PFSK-1 (cell line): ENCODE data around the gene NKAIN4.

Source experiments
- FOXP2 ChIP-seq: optimal IDR thresholded peaks from 2 replicates; pipeline ENCODE3; 2011; ENCODE audit warnings: borderline replicate concordance, control low read depth, inconsistent platforms; ENCODE audit not compliant: insufficient read depth; ENCODE audit errors: extremely low read length, extremely low read depth
- POLR2AphosphoS5 ChIP-seq: IDR thresholded peaks from 2 replicates; pipeline ENCODE4 v1.6.1; 2012; ENCODE audit warnings: low read depth, mild to moderate bottlenecking, control low read depth, low read length, moderate library complexity
- SIN3A ChIP-seq: IDR thresholded peaks from 2 replicates; pipeline ENCODE4 v1.6.1; 2012; ENCODE audit warnings: mild to moderate bottlenecking, low read length, moderate library complexity, borderline replicate concordance; ENCODE audit not compliant: insufficient read depth
- TAF1 ChIP-seq: IDR thresholded peaks from 2 replicates; pipeline ENCODE4 v1.6.1; 2012; ENCODE audit warnings: low read length, control low read depth, borderline replicate concordance; ENCODE audit not compliant: insufficient read depth
- TF ChIP-seq, protein P1 (sequence below), 2 experiments: IDR thresholded peaks; 2 replicates each; pipeline versions ENCODE4 v1.6.1 to v1.8.0; 2011 to 2012; ENCODE audit warnings: low read depth in 2 of 2, low read length in 2 of 2, control low read depth in 1 of 2, inconsistent platforms in 1 of 2, mild to moderate bottlenecking in 1 of 2, moderate library complexity in 1 of 2; ENCODE audit not compliant: insufficient read depth in 1 of 2

NKAIN4 gene

DNA sequence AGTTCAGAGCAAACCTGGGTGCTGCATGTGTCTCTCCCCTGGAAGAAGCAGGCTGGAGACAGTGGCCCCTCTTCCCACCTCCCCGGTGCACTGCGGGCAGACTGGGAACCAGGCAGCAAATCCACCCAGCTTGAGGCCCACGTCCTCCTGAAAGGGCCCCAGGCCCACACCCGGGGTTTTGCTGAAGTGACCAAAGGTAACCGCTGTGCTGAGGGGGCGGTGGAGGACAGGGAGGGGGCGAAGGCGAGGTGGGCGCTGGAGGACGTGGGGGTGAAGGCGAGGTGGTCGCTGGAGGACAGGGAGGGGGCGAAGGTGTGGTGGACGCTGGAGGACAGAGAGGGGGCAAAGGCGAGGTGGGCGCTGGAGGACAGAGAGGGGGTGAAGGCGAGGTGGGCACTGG lies 20.3 kb downstream of the NKAIN4 start:
- no peak for TF ChIP-seq TAF1

DNA sequence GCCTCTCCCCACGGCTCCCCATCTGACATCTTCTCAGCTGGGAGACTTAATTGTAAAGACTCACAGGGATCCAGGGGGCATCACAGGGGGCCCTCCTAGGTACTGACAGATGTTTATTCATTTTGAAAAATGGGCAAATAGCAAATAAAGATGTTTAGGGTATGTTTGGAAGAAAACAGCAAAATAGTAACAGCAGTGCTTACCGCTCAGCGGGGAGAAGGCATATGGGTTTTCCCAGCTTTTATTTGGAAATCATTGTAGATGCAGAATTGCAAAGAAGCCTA lies 21.3 kb downstream of the NKAIN4 start:
- no peak for TF ChIP-seq TAF1
- no peak for TF ChIP-seq FOXP2
- no peak for TF ChIP-seq POLR2AphosphoS5
- TF ChIP-seq SIN3A, result no peak
- TF ChIP-seq, protein P1, sequence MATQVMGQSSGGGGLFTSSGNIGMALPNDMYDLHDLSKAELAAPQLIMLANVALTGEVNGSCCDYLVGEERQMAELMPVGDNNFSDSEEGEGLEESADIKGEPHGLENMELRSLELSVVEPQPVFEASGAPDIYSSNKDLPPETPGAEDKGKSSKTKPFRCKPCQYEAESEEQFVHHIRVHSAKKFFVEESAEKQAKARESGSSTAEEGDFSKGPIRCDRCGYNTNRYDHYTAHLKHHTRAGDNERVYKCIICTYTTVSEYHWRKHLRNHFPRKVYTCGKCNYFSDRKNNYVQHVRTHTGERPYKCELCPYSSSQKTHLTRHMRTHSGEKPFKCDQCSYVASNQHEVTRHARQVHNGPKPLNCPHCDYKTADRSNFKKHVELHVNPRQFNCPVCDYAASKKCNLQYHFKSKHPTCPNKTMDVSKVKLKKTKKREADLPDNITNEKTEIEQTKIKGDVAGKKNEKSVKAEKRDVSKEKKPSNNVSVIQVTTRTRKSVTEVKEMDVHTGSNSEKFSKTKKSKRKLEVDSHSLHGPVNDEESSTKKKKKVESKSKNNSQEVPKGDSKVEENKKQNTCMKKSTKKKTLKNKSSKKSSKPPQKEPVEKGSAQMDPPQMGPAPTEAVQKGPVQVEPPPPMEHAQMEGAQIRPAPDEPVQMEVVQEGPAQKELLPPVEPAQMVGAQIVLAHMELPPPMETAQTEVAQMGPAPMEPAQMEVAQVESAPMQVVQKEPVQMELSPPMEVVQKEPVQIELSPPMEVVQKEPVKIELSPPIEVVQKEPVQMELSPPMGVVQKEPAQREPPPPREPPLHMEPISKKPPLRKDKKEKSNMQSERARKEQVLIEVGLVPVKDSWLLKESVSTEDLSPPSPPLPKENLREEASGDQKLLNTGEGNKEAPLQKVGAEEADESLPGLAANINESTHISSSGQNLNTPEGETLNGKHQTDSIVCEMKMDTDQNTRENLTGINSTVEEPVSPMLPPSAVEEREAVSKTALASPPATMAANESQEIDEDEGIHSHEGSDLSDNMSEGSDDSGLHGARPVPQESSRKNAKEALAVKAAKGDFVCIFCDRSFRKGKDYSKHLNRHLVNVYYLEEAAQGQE (IDR thresholded peaks at IDR 0.05; ENCODE audit: insufficient read depth in 1 of 2, low read depth in 2 of 2, low read length in 2 of 2), result no peak

DNA sequence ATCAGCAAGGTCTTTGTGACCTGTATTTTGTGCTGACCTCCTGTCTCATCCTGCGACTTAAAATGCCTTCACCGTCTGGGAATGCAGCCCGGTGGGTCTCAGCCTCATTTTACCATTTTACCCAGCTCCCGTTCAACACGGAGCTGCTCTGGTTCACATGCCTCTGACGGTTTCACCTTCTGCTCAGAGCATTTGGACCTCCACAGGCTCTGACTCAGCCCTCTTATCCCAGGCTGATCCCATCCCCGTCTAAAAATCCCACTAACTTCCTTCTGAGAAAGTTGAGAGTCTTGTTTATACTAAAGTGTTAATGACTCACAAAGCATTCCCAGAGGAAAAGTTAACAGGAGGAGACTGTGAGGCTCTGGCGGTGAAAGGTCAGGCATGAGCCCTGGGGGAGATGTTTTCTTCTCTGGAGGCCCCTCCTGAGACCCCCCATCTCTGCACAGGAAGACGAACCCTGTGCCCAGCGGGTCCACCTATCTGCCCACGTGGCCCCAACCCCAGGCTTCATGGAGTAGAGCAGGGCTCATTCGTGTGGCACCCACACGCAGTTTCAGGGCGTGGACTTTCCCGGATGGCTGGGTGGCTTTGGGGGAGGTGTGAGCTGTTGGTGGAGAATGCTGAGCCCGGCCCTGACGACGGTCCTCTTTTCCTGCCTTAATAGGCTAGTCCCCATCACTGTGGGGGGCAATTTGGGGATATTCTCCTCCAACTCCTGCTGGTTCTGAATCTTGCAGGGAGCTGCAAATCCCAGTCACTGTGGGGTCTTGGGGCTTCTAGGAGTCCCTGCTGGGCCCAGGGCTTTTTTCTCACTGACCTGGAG lies 21.8 kb downstream of the NKAIN4 start:
- TF ChIP-seq, protein P1 (IDR thresholded peaks at IDR 0.05; ENCODE audit: insufficient read depth in 1 of 2, low read depth in 2 of 2, low read length in 2 of 2), result no peak
- TF ChIP-seq TAF1, result no peak
- TF ChIP-seq POLR2AphosphoS5, result no peak
- no peak for TF ChIP-seq FOXP2
- TF ChIP-seq SIN3A, result no peak

DNA sequence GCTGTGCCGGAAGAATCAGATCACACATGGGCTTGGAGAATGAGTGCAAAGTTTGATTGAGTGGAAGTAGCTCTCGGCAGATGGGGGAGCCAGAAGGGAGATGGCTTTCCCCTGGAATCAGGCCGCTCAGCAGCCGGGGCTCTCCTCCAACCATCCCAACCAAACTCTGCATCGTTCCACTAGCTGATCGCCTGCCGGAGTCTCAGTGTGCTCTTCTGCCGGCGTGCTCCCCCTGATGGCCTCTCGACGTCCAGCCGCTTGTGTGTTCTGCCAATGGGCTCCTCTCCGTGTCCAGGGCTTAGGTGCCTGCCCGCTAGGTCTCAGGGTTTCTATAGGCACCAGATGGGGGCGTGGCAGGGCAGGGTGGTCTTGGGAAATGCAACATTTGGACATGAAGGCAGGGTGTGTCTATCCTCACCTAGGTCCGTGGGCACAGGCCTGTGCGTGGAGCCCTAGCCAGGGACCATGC lies 23.4 kb downstream of the NKAIN4 start:
- TF ChIP-seq, protein P1 (IDR thresholded peaks at IDR 0.05; ENCODE audit: insufficient read depth in 1 of 2, low read depth in 2 of 2, low read length in 2 of 2), result no peak
- no peak for TF ChIP-seq POLR2AphosphoS5
- TF ChIP-seq TAF1, result no peak

DNA sequence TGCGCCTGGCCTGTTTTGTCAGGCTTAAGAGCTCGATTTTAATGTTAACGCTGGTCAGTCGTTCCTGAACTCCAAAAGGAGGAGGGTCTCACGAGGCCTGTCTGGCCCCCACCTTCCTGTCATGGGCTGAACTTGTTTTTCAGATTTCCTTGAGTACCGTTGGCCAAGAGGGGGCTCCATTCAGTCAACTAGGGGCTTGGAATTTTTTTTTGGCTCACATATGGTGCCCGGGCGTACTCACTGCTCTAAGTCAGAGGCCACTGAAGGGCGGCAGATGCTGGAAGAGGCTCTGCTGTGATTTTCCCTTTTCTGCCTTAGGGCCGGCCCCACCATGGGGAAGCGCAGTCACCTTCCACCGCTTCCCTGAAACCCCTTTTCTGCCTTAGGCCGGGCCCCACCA lies 25.5 kb downstream of the NKAIN4 start:
- TF ChIP-seq, protein P1 (IDR thresholded peaks at IDR 0.05; ENCODE audit: insufficient read depth in 1 of 2, low read depth in 2 of 2, low read length in 2 of 2), result no peak
- no peak for TF ChIP-seq FOXP2
- TF ChIP-seq TAF1, result no peak
- no peak for TF ChIP-seq POLR2AphosphoS5
- no peak for TF ChIP-seq SIN3A
